ENCODE data around the gene EVI5. TPM values are rescaled to one million over a fixed set of nuclear protein-coding genes. Genes with fewer than 3 reads are reported as not detected.

The EVI5 gene
- total RNA-seq, 4 donors from 2014 or later = 13.6 to 21.6 (median 14.8) TPM

DNA sequence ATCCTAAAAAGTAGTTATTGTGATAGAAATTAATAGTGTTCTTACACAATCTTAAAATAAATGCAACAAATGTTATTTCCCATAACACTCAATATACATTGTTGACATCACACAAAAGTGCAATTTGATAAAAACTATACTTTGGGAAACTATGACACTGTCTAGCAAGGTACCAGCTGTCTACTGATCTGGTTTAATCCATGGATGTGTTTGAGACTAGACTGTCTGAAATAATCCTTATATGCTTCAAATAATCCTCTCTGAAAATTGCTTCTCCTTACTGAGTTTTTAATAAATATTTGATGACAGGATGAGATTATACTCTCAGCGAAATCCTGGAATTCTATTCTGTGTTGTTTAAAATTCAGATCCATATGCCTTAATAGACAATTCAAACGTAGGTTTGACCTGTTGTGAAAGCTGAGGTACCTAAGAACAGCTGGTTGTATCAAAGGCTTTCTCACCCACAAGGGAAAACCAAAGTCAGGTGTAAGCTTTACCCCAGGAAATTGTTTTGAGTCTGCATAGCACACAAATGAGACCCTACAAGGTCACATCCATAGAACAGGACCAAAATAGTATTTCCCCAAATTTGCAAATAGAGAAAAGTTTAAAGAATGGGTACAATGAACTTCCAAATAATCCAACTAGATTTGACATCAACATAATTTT lies 289.4 kb downstream of the EVI5 start:
- Histone ChIP-seq H3K4me3 (no peak overlapping the region), H3K4me1 (no peaks in the 10 kb centered on the region), H3K27ac (no peak overlapping the region), H3K9me3 (no peaks in the 10 kb centered on the region), H3K27me3 (no peaks in the 10 kb centered on the region), H3K36me3 (no peaks in the 10 kb centered on the region)
- DNase-seq (ENCODE audit: low spot score in 2 of 2) = no peak
- TF ChIP-seq EP300 (IDR thresholded peaks at IDR 0.05) = no peak
- TF ChIP-seq, protein P1, sequence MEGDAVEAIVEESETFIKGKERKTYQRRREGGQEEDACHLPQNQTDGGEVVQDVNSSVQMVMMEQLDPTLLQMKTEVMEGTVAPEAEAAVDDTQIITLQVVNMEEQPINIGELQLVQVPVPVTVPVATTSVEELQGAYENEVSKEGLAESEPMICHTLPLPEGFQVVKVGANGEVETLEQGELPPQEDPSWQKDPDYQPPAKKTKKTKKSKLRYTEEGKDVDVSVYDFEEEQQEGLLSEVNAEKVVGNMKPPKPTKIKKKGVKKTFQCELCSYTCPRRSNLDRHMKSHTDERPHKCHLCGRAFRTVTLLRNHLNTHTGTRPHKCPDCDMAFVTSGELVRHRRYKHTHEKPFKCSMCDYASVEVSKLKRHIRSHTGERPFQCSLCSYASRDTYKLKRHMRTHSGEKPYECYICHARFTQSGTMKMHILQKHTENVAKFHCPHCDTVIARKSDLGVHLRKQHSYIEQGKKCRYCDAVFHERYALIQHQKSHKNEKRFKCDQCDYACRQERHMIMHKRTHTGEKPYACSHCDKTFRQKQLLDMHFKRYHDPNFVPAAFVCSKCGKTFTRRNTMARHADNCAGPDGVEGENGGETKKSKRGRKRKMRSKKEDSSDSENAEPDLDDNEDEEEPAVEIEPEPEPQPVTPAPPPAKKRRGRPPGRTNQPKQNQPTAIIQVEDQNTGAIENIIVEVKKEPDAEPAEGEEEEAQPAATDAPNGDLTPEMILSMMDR (IDR thresholded peaks at IDR 0.05) = no peak
- TF ChIP-seq POLR2AphosphoS5 (IDR thresholded peaks at IDR 0.05) = no peak
- 85% methylated on average over 2 of the region's 2 CpGs for WGBS

DNA sequence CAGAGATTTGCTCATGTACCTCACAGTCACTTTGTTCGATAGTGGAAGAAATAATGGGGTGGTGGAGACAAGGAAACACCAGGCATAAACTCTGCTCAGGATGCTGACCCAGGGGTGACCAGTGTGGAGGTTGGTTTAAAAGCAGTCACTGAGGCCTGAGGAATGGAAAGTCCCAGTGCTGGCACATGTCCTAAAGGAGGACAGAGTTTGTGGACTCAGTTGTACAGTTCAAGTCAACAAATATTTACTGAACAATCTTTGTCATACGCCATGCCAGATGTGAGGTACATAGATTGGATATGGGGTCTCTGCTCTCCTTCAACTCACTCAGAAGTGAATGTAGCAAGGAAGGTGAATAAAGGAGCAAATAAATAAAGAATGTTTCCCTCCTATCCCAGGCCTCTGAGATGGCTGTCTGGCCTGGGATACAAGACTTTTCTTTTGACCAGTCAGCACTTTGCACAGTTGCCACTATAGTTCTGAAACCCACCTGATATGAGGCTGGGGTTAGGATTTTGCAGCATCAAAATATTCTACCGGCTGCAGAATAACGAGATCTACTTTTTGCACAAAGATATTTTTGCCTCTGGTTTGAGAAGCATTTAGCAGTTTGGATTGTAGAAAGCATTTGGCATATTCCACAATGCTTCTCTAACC lies 290.3 kb downstream of the EVI5 start:
- TF ChIP-seq POLR2AphosphoS5 (IDR thresholded peaks at IDR 0.05) = no peak
- TF ChIP-seq POLR2A (IDR thresholded peaks at IDR 0.05) = no peak
- TF ChIP-seq, protein P1 (IDR thresholded peaks at IDR 0.05) = no peak
- no peak for TF ChIP-seq EP300 (IDR thresholded peaks at IDR 0.05)
- H3K4me3 ChIP-seq = no peak overlapping the region
- no peaks in the 10 kb centered on the region for H3K36me3 ChIP-seq
- H3K27ac ChIP-seq = no peak overlapping the region
- no peaks in the 10 kb centered on the region for H3K4me1 ChIP-seq
- 96% methylated on average over 4 of the region's 4 CpGs for WGBS
- peaks cover 3% of the 10 kb centered on the region for H3K27me3 ChIP-seq
- H3K9me3 ChIP-seq = no peaks in the 10 kb centered on the region
- no peak for DNase-seq (ENCODE audit: low spot score in 2 of 2)

DNA sequence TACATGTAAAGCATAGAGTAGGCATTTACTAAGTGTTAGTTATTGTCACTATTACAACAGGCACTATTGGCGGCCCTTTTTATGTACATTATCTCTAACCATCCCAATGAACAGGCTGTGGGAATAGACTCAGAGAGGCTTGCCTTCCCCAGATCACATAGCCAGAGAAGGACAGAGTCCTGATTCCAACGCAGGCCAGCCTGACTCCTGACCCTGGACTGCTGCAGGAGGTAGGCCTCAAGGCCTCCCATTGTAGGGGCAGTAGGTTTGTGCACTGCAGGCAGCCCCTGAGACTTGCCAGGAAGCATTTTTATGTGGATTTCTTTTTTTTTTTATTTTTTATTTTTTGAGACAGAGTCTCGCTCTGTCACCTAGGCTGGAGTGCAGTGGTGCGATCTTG lies 291.8 kb downstream of the EVI5 start:
- peaks cover 15% of the 10 kb centered on the region for H3K27me3 ChIP-seq
- H3K27ac ChIP-seq = no peak overlapping the region
- H3K36me3 ChIP-seq = no peaks in the 10 kb centered on the region
- no peaks in the 10 kb centered on the region for H3K4me1 ChIP-seq
- WGBS = 88% methylated on average over 4 of the region's 4 CpGs
- no peak for DNase-seq (ENCODE audit: low spot score in 2 of 2)
- H3K4me3 ChIP-seq = no peak overlapping the region
- no peaks in the 10 kb centered on the region for H3K9me3 ChIP-seq
- TF ChIP-seq, protein P1 (IDR thresholded peaks at IDR 0.05) = no peak
- TF ChIP-seq EP300 (IDR thresholded peaks at IDR 0.05) (no peak), POLR2AphosphoS5 (IDR thresholded peaks at IDR 0.05) (no peak), POLR2A (IDR thresholded peaks at IDR 0.05) (no peak)

DNA sequence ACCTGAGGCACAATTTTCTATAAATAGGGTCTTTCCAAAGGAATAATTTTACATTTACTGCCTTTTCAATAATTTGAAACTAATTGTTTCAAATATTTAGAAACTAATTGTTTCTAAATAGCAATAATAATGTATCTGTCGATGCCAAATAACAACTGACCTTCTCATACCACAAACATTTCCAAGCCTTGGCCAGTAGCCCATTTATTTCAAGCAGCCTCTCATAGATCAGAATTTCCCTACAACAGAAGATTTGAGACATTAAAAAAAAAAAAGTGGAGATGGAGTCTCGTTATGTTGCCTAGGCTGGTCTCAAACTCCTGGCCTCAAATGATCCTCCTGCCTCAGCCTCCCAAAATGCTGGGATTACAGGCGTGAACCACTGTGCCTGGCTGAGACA lies 296.1 kb downstream of the EVI5 start:
- 84% methylated on average over 3 of the region's 3 CpGs for WGBS
- DNase-seq (ENCODE audit: low spot score in 2 of 2) = no peak

DNA sequence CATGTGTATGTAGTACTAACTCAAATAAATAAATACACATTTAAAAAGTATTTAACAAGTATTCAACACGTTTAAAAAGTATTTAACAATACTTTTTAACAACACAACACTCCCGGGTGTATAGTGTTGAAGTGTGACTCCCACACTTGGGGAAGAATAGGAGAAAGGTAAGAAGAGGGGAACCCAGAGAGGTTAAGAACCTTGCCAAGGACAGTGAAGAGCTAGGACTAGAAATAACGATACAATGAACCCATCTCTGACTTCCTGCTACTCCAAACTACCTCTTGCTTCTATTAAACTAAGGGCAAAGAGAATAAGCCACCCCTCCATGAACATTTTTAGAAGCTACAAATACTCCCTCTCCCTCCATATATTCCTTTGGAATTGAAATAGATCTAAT lies 296.5 kb downstream of the EVI5 start:
- no peak overlapping the region for H3K27ac ChIP-seq
- peaks cover 63% of the 10 kb centered on the region for H3K27me3 ChIP-seq
- H3K4me3 ChIP-seq = no peak overlapping the region
- H3K4me1 ChIP-seq = peaks cover 37% of the 10 kb centered on the region
- 66% methylated on average over 3 of the region's 3 CpGs for WGBS
- no peaks in the 10 kb centered on the region for H3K9me3 ChIP-seq
- DNase-seq (ENCODE audit: low spot score in 2 of 2) = no peak
- no peaks in the 10 kb centered on the region for H3K36me3 ChIP-seq
- TF ChIP-seq, protein P1 (IDR thresholded peaks at IDR 0.05) = no peak
- TF ChIP-seq EP300 (IDR thresholded peaks at IDR 0.05) (no peak), POLR2AphosphoS5 (IDR thresholded peaks at IDR 0.05) (no peak), POLR2A (IDR thresholded peaks at IDR 0.05) (no peak)

More for the DNA sequence above, 296.1 kb downstream of the EVI5 start:
- Histone ChIP-seq H3K4me1 (peaks cover 32% of the 10 kb centered on the region), H3K36me3 (no peaks in the 10 kb centered on the region), H3K9me3 (no peaks in the 10 kb centered on the region), H3K27me3 (peaks cover 58% of the 10 kb centered on the region), H3K4me3 (no peak overlapping the region), H3K27ac (no peak overlapping the region)
- no peak for TF ChIP-seq POLR2AphosphoS5 (IDR thresholded peaks at IDR 0.05)
- TF ChIP-seq, protein P1 (IDR thresholded peaks at IDR 0.05) = no peak
- no peak for TF ChIP-seq EP300 (IDR thresholded peaks at IDR 0.05)
